ENCODE data around the gene CBFA2T2.

- TF ChIP-seq, protein P1, sequence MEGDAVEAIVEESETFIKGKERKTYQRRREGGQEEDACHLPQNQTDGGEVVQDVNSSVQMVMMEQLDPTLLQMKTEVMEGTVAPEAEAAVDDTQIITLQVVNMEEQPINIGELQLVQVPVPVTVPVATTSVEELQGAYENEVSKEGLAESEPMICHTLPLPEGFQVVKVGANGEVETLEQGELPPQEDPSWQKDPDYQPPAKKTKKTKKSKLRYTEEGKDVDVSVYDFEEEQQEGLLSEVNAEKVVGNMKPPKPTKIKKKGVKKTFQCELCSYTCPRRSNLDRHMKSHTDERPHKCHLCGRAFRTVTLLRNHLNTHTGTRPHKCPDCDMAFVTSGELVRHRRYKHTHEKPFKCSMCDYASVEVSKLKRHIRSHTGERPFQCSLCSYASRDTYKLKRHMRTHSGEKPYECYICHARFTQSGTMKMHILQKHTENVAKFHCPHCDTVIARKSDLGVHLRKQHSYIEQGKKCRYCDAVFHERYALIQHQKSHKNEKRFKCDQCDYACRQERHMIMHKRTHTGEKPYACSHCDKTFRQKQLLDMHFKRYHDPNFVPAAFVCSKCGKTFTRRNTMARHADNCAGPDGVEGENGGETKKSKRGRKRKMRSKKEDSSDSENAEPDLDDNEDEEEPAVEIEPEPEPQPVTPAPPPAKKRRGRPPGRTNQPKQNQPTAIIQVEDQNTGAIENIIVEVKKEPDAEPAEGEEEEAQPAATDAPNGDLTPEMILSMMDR (IDR thresholded peaks at IDR 0.05): no peak
- TF ChIP-seq POLR2AphosphoS5 (IDR thresholded peaks at IDR 0.05): no peak
- no peak for TF ChIP-seq POLR2A (IDR thresholded peaks at IDR 0.05)
- TF ChIP-seq EP300 (IDR thresholded peaks at IDR 0.05): no peak
Measured at GRCh38 chr20:33685328-33686099, 195.6 kb downstream of the CBFA2T2 start.

All from upper lobe of left lung (tissue), 4 donors.